B cell (primary cell): ENCODE results near the gene CLINT1. TPM values are rescaled to one million over a fixed set of nuclear protein-coding genes. Genes with fewer than 3 reads are reported as not detected.

Source experiments
- ATAC-seq: fragments of 200-7000 bp; cut with Tn5 transposase; one replicate; pipeline ENCODE4 v1.10.0; 2021; ENCODE audit warnings: low read depth, mild to moderate bottlenecking, moderate number of reproducible peaks, moderate library complexity
- CTCF ChIA-PET: fragments of 350-600 bp; sonication (Branson Sonifier 250); formaldehyde crosslinking; loops from one replicate; lab custom pipeline; 2021; ENCODE audit warnings: antibody characterized with exemption, inconsistent platforms; lab: Charles Lee
- POLR2A ChIA-PET: fragments of 350-600 bp; sonication (Branson Sonifier 250); formaldehyde crosslinking; loops from one replicate; lab custom pipeline; 2021; ENCODE audit warnings: antibody characterized with exemption; lab: Charles Lee
- DNase-seq: peaks from one replicate; pipeline ENCODE4 v3.0.0; 2013
- H2AFZ ChIP-seq: 2 replicates; pipeline ENCODE4 v1.6.1; 2012; ENCODE audit warnings: mild to moderate bottlenecking, low read depth, low read length; ENCODE audit not compliant: insufficient read depth, poor library complexity, severe bottlenecking
- H3K27ac ChIP-seq, 2 donors: 1 replicate in 1 of 2; 2 replicates in 1 of 2; pipeline ENCODE4 v1.5.1; 2012 to 2013; ENCODE audit warnings: low read length in 2 of 2, mild to moderate bottlenecking in 2 of 2, moderate library complexity in 1 of 2
- H3K27me3 ChIP-seq, 4 experiments: fragments of 200-600 bp in 1 of 4; sonication (generic) in 1 of 4; replicated peaks in 1 of 4; 1 replicate in 2 of 4; 2 replicates in 2 of 4; pipeline versions ENCODE4 v1.6.1 to v1.7.0; 2013 to 2016; ENCODE audit warnings: low read length in 3 of 4, mild to moderate bottlenecking in 2 of 4, mixed read lengths in 1 of 4, moderate library complexity in 1 of 4; ENCODE audit not compliant: insufficient read depth in 4 of 4, control insufficient read depth in 3 of 4; ENCODE audit errors: control extremely low read depth in 1 of 4
- H3K36me3 ChIP-seq, 2 experiments: replicated peaks in 1 of 2; 1 replicate in 1 of 2; 2 replicates in 1 of 2; pipeline versions ENCODE4 v1.6.1 to v1.7.1; 2013; ENCODE audit warnings: low read length in 1 of 2; ENCODE audit not compliant: insufficient read depth in 2 of 2, control insufficient read depth in 1 of 2; ENCODE audit errors: control extremely low read depth in 1 of 2, extremely low read depth in 1 of 2
- H3K4me1 ChIP-seq, 2 donors: fragments of 200-600 bp in 1 of 2; sonication (generic) in 1 of 2; 1 replicate in 1 of 2; 2 replicates in 1 of 2; pipeline versions ENCODE4 v1.5.1 to v1.6.1; 2013 to 2017; ENCODE audit warnings: low read length in 2 of 2; ENCODE audit not compliant: control insufficient read depth in 2 of 2, insufficient read depth in 2 of 2
- H3K4me2 ChIP-seq: replicated peaks from 2 replicates; pipeline ENCODE3; 2012; ENCODE audit warnings: mild to moderate bottlenecking, low read depth, low read length; ENCODE audit not compliant: poor library complexity, severe bottlenecking
- H3K4me3 ChIP-seq, 5 experiments: fragments of 200-600 bp in 1 of 5; sonication (generic) in 1 of 5; 1 replicate in 3 of 5; 2 replicates in 2 of 5; pipeline versions ENCODE4 v1.5.1 to v1.7.0; 2011 to 2016; ENCODE audit warnings: low read length in 4 of 5, mild to moderate bottlenecking in 4 of 5, low read depth in 2 of 5, control low read depth in 1 of 5, moderate library complexity in 1 of 5; ENCODE audit not compliant: insufficient read depth in 1 of 5; ENCODE audit errors: control extremely low read depth in 1 of 5, extremely low read depth in 1 of 5
- H3K79me2 ChIP-seq: fragments of 200-600 bp; sonication (generic); one replicate; pipeline ENCODE4 v1.6.0; 2016; ENCODE audit warnings: low read length; ENCODE audit not compliant: control insufficient read depth, insufficient read depth
- H3K9ac ChIP-seq: fragments of 200-600 bp; sonication (generic); 2 replicates; pipeline ENCODE4 v1.6.1; 2017; ENCODE audit warnings: mild to moderate bottlenecking, low read length, moderate library complexity
- H3K9me3 ChIP-seq, 3 donors: one replicate each; pipeline versions ENCODE4 v1.6.1 to v1.7.1; 2013; ENCODE audit warnings: low read length in 2 of 3; ENCODE audit not compliant: control insufficient read depth in 2 of 3, insufficient read depth in 1 of 3; ENCODE audit errors: control extremely low read depth in 1 of 3
- H4K20me1 ChIP-seq: 2 replicates; pipeline ENCODE4 v1.6.0; 2012; ENCODE audit warnings: mild to moderate bottlenecking, low read length; ENCODE audit not compliant: insufficient read depth, control insufficient read depth, poor library complexity, severe bottlenecking
- H3K27ac Mint-ChIP-seq: one replicate; pipeline ENCODE4 v1.8.0; 2021; ENCODE audit warnings: mixed read lengths
- H3K27me3 Mint-ChIP-seq: one replicate; pipeline ENCODE4 v1.8.0; 2021; ENCODE audit warnings: mixed read lengths
- H3K4me1 Mint-ChIP-seq: one replicate; pipeline ENCODE4 v1.8.0; 2021; ENCODE audit warnings: mixed read lengths
- H3K4me3 Mint-ChIP-seq: one replicate; pipeline ENCODE4 v1.8.0; 2021; ENCODE audit warnings: mixed read lengths
- H3K9me3 Mint-ChIP-seq: one replicate; pipeline ENCODE4 v1.8.0; 2022; ENCODE audit warnings: mixed read lengths; ENCODE audit not compliant: insufficient read depth
- EZH2 ChIP-seq: IDR thresholded peaks from 2 replicates; pipeline ENCODE4 v1.6.1; 2012; ENCODE audit warnings: borderline replicate concordance, low read depth, mild to moderate bottlenecking, moderate library complexity, low read length; ENCODE audit not compliant: insufficient read depth, poor library complexity, severe bottlenecking
- WGBS: methylation state at CpG from one replicate; pipeline ENCODE4 v1.1.5; 2013; ENCODE audit warnings: missing lambda C conversion rate; ENCODE audit not compliant: insufficient coverage; 5-methylcytosine and 5-hydroxymethylcytosine counted together
- intact Hi-C: fragments of 100-400 bp; cut with micrococcal nuclease; formaldehyde crosslinking; loops from one replicate; pipeline ENCODE4 v1.10.0; 2022
- polyA plus RNA-seq: library from polyadenylated mRNA; depleted of rRNA; stranded (reverse); fragments of >200 nt; gene quantifications from 2 replicates; pipeline ENCODE4 v1.2.3, GENCODE V29; 2012
- total RNA-seq, 2 donors: library from RNA; stranded (reverse); fragments of 120-200 nt in 1 of 2; gene quantifications; 1 replicate in 1 of 2; 2 replicates in 1 of 2; pipeline versions ENCODE4 v1.2.3 to v1.2.4, GENCODE V29; 2013 to 2022
- TF ChIP-seq, protein P1 (sequence below): fragments of 200-600 bp; IDR thresholded peaks from one replicate; pipeline ENCODE4 v1.8.0; 2022; ENCODE audit warnings: antibody characterized with exemption, mild to moderate bottlenecking

CLINT1 gene
- total and polyA plus RNA-seq, 2 donors (not counting 1 experiment from before 2014, with no cell fraction given) = 69.7 to 89.1 TPM

DNA sequence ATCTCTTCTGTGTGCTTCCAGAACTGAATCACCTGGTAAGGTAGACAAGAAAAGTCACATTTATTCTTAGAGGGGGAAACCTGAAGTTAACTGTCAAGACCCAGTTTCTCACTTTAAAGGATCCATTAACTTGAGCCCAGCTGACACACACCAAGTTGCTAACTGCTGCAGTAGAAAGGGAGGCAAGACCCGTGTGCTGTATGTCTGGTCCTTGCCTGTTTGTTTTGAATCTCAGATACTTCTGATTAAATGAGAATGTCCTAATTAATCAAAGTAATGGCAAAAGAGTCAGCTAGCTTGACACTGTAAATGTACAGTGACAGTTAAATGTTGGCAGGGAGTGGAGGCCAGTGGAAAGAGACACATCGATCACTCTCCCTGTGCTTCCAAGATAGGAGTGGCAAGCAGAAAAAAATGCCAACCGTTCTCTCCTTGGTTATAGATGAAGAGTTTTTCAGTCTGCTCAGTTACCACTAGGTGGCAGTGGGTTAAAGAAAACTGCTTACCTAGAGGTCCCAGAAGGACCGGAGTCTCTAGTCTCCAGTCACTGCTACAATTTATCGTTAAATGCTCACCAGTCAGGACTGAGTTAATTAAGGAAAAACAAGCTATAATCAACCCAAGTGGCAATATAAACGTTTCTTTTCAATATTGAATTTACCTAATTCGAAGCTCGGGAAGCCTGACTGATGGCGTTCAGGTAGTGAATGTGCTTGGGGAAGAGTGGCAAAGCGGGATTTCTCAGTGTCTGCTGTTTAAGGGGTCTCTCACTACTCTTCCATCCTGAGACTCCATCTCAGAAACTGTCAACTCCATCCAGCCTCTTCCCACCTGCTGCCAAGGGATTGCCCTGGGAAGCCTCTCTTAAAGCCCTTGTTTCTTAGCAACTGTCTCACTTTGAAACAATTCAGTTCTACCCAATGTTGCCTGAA, 97.0 kb downstream of the CLINT1 start:
- no peaks in the 10 kb centered on the region for H4K20me1 ChIP-seq
- H3K27ac Mint-ChIP-seq = no peak overlapping the region
- H3K27ac ChIP-seq = no peak overlapping the region
- H3K27me3 ChIP-seq = no peaks in the 10 kb centered on the region
- no peaks in the 10 kb centered on the region for H3K4me1 Mint-ChIP-seq
- ATAC-seq (peak; percentile 76), DNase-seq (peak; percentile 63)
- no peaks in the 10 kb centered on the region for H3K9me3 ChIP-seq
- intact Hi-C loops = loop anchor here (1.0 kb wide), 1 partner anchor 1371 kb away; no protein-coding TSS in a partner anchor
- no peak overlapping the region for H3K4me3 Mint-ChIP-seq
- H3K4me3 ChIP-seq = no peak overlapping the region
- WGBS = 39% methylated on average over 3 of the region's 10 CpGs
- no peaks in the 10 kb centered on the region for H3K27me3 Mint-ChIP-seq
- peaks cover 0 to 4% of the 10 kb centered on the region in 2 donors for H3K4me1 ChIP-seq
- no peaks in the 10 kb centered on the region for H3K79me2 ChIP-seq
- CTCF ChIA-PET = interaction anchor here (0.5 to 3.5 kb wide), 18 partner anchors 8 to 1370 kb away, joined by 3 to 20 read pairs (median 4); partner anchors contain the start of genes LSM11 and NIPAL4
- H3K9me3 Mint-ChIP-seq = no peaks in the 10 kb centered on the region
- H3K36me3 ChIP-seq = peaks cover 0 to 4% of the 10 kb centered on the region in 2 experiments
- no peak overlapping the region for H2AFZ ChIP-seq
- POLR2A ChIA-PET = no interaction called here
- H3K4me2 ChIP-seq = peak overlapping the region; percentile 3
- no peak overlapping the region for H3K9ac ChIP-seq
- TF ChIP-seq EZH2 = no peak
- TF ChIP-seq, protein P1, sequence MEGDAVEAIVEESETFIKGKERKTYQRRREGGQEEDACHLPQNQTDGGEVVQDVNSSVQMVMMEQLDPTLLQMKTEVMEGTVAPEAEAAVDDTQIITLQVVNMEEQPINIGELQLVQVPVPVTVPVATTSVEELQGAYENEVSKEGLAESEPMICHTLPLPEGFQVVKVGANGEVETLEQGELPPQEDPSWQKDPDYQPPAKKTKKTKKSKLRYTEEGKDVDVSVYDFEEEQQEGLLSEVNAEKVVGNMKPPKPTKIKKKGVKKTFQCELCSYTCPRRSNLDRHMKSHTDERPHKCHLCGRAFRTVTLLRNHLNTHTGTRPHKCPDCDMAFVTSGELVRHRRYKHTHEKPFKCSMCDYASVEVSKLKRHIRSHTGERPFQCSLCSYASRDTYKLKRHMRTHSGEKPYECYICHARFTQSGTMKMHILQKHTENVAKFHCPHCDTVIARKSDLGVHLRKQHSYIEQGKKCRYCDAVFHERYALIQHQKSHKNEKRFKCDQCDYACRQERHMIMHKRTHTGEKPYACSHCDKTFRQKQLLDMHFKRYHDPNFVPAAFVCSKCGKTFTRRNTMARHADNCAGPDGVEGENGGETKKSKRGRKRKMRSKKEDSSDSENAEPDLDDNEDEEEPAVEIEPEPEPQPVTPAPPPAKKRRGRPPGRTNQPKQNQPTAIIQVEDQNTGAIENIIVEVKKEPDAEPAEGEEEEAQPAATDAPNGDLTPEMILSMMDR = peak; percentile 82

DNA sequence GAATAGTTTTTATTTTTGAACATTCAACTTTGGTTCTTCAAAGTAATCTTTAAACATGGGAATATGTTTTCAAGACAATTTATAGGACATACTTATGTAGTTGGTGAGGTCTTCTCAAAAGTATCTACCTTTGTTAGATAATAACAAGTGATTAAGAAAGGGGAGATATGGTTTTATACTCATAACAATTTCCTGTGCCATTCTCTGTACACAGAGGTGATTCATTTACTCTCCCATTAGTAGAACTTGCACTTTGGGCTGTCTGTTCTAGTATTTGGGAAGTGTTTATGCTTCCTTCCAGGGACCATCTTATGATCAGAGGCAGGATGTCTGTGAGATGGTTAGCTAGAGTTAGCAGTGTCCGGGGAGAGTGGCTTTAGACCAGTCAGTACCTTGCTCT, 100.2 kb downstream of the CLINT1 start:
- H2AFZ ChIP-seq = no peak overlapping the region
- H3K4me1 Mint-ChIP-seq = no peaks in the 10 kb centered on the region
- no peak overlapping the region for H3K4me3 Mint-ChIP-seq
- TF ChIP-seq, protein P1 = no peak
- no peak for TF ChIP-seq EZH2
- H3K4me1 ChIP-seq = peaks cover 0 to 4% of the 10 kb centered on the region in 2 donors
- H3K9me3 ChIP-seq = no peaks in the 10 kb centered on the region
- DNase-seq (no peak), ATAC-seq (no peak)
- H3K4me3 ChIP-seq = no peak overlapping the region
- H3K27ac Mint-ChIP-seq = no peak overlapping the region
- no peaks in the 10 kb centered on the region for H3K9me3 Mint-ChIP-seq
- intact Hi-C loops = no loop called here
- peaks cover 2 to 23% of the 10 kb centered on the region in 2 experiments for H3K36me3 ChIP-seq
- H3K27ac ChIP-seq = no peak overlapping the region
- H3K9ac ChIP-seq = no peak overlapping the region
- no peak overlapping the region for H3K4me2 ChIP-seq
- no peaks in the 10 kb centered on the region for H3K27me3 ChIP-seq
- WGBS = 100% methylated on average over 1 of the region's 1 CpG
- no peaks in the 10 kb centered on the region for H4K20me1 ChIP-seq
- no peaks in the 10 kb centered on the region for H3K79me2 ChIP-seq
- CTCF ChIA-PET = interaction anchor here (1.8 to 2.8 kb wide), 4 partner anchors 10 to 1373 kb away, joined by 4 to 10 read pairs (median 6); no protein-coding TSS in a partner anchor
- no peaks in the 10 kb centered on the region for H3K27me3 Mint-ChIP-seq
- POLR2A ChIA-PET = no interaction called here
